Prostate gland (tissue), 2 donors: ENCODE results near the gene GABARAPL1.
"Not testable (repeated sequence)": the region's sequence is repeated elsewhere in the genome, so short reads cannot be mapped to it uniquely, and the experiment has no call there.

Source experiments
- POLR2A ChIP-seq: fragments of 450-650 bp; IDR thresholded peaks from one replicate; pipeline ENCODE4 v1.6.1; 2016; ENCODE audit warnings: antibody characterized with exemption, mild to moderate bottlenecking
- TF ChIP-seq, protein P1 (sequence below), 4 experiments: fragments of 200-600 bp in 2 of 4; fragments of 450-650 bp in 2 of 4; sonication (generic) in 2 of 4; IDR thresholded peaks; 1 replicate in 3 of 4; 2 replicates in 1 of 4; pipeline ENCODE4 v1.5.1; 2016 to 2019; ENCODE audit warnings: antibody characterized with exemption in 4 of 4, mild to moderate bottlenecking in 2 of 4, moderate library complexity in 2 of 4

GRCh38 chr12:10225426-10225825 lies 12.7 kb downstream of the GABARAPL1 start:
- not testable (repeated sequence) for TF ChIP-seq POLR2A
- TF ChIP-seq, protein P1, sequence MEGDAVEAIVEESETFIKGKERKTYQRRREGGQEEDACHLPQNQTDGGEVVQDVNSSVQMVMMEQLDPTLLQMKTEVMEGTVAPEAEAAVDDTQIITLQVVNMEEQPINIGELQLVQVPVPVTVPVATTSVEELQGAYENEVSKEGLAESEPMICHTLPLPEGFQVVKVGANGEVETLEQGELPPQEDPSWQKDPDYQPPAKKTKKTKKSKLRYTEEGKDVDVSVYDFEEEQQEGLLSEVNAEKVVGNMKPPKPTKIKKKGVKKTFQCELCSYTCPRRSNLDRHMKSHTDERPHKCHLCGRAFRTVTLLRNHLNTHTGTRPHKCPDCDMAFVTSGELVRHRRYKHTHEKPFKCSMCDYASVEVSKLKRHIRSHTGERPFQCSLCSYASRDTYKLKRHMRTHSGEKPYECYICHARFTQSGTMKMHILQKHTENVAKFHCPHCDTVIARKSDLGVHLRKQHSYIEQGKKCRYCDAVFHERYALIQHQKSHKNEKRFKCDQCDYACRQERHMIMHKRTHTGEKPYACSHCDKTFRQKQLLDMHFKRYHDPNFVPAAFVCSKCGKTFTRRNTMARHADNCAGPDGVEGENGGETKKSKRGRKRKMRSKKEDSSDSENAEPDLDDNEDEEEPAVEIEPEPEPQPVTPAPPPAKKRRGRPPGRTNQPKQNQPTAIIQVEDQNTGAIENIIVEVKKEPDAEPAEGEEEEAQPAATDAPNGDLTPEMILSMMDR (IDR thresholded peaks at IDR 0.05), result not testable (repeated sequence)
